NCI-H446 treated with DMSO at 0.1 percent for 48 hours (cell line): ENCODE measurements around the gene VPS72.
A peak's percentile ranks its signal among the peaks of the same experiment; 100 is the strongest.

Experiments used
- DNase-seq: peaks from one replicate; lab custom pipeline; 2025; lab: John Stamatoyannopoulos, UW

VPS72 gene

DNA sequence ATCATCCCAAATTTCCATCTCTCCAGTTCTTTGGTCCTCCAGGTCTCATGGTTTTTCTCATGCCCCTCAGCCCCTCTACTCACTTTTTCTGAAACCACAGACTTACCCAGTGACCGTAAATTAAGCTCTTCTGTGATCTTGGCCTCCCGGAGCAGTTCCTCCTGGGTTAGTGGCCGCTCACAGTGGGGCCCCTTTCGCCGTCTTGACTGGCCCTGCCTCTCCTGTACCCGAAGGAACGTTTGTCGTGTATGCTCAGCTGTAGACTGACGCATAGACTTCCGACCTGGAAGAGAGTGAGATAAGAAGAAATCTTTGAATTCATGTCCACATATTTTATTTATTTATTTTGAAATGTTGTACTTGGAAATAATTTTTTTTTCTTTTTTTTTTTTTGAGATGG, 5.8 kb downstream of the VPS72 start:
- no peak for DNase-seq

DNA sequence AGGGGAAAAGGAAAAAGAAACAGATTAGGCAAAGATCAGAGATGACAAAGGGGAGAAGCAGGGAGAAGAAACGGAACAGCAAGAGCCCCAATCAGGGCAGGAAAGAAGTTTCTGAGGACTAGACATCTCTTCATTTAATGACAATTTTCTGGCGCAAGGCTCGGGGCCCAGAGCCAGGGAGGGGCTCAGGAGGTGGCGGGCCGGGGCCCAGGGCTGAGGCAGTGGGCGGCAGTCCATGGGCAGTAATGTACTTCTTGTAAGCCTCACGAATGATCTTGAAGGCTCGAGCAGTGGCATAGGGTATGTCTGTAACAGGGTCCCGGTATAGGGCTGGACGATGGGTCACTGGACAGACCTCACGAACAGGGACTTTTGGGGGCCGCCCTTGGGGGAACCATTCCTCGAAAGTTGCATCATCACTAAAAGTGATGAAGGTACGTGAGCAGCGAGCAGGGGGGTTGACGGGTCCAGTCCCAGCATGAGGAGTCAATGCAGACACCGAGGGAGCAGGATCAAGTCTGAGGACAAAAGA, 13.4 kb downstream of the VPS72 start:
- DNase-seq = no peak

DNA sequence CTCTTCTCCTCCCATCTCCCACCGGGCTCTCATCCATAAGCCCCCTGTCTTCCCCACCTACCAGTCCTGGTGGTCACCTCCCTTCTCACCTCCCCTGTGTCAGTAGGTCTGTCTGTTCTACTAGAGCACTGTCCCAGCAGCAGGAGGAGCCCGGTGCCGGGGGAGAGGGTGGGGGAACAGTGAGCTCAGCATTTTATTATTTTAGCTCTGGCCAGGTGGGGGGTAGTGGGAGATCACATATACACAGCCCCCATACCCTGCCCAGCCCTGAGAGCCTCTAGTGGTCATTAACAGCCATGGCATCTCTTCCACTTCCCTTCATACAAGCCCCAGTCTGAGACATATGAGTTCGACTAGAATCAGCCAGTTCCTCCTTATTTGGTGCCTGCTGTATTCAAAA, 14.1 kb downstream of the VPS72 start, which contains the start of gene TMOD4:
Gene TMOD4 (minus strand): TSS at position 119 of the 400 bp plus-strand sequence. CDS start 1,106 bp downstream, outside the sequence.
- no peak for DNase-seq

DNA sequence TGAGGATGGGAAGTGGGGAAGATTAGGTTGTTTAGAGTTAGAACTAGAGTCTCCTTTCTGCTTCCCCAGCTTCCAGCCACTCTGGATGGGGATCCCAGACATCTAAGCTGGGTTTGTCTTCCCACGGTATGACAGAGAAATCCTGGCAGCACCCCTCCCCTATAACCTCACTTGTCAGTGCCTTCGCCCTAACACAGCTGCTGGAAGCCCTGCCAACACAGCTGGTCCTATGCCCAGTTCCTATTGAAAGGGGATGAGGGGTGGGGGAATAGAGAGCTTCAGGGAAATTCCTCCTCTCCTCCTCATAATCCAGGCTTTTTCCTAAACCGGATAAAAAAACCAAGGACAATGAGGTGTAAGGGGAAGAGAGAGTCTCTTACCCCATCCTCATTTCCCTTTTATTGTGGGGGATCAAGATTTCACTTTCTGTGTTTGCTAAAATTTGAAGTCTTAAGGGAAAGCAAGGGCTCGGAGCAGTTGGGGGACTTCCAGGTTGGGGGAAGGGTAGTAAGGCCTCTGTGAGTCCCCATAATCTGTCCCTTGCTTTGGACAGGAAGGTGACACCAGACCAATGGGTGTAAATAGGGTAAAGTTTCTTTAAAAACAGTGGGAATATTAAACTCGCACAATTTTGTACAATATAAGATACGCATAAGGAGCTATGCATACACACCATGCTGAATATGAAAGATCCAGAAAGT, 14.8 kb downstream of the VPS72 start:
- DNase-seq = no peak

DNA sequence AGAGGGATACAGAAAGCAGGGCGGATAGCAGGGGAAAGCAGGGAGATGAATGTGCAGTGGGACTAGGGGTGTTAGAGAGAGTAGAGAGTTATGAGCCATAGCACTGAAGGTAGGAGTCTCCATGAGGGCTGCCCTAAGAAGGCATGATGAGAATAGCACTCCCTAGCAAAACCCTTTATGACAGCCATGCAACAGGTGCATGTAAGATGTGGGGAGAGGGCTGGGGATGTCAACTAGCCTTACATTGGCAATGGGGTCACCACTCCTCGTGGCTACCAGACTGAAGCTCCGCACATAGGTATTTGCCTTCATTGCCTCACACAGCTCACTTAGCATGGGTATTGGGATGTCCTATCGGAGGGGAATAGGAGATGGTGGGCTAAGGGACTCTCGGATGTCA, 18.8 kb downstream of the VPS72 start:
- no peak for DNase-seq

DNA sequence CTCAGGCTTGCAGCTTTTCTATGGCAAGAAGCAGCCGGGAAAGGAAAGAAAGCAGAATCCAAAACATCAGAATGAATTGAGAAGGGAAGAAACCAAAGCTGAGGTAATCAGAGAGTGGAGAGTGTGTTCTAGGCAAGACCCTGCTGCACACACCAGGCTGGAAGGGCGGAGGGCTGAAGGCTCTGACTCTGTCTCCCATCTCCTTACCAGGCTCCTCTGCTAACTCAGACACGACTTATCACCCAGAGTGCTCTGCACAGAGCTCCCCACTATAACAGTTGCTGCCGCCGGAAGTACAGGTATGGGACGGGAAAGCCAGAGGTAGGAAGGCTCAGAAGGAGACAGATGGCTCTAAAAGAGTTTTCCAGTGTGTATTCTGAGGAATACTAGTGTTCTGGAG, 22.9 kb downstream of the VPS72 start:
- DNase-seq = no peak

DNA sequence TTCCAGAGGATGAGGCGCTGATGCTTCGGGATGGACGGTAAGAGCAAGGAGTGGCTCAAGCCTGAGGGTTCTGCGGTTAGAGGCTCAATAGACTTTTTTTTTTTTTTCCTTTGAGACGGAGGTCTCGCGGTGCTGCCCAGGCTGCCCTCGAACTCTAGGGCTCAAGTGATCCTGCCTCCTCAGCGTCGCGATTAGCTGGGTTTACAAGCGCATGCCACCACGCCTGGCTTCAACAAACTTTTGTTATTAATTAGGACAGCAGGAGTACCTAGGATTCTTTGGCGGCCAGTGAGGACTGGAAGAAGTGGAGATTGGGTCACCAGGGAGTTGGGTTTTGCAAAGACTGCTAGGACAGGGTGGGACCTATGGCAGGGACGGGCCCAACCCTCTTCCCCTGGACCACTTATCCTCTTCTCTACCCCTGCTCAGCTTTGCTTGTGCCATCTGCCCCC, 23.5 kb downstream of the VPS72 start:
- DNase-seq = no peak

DNA sequence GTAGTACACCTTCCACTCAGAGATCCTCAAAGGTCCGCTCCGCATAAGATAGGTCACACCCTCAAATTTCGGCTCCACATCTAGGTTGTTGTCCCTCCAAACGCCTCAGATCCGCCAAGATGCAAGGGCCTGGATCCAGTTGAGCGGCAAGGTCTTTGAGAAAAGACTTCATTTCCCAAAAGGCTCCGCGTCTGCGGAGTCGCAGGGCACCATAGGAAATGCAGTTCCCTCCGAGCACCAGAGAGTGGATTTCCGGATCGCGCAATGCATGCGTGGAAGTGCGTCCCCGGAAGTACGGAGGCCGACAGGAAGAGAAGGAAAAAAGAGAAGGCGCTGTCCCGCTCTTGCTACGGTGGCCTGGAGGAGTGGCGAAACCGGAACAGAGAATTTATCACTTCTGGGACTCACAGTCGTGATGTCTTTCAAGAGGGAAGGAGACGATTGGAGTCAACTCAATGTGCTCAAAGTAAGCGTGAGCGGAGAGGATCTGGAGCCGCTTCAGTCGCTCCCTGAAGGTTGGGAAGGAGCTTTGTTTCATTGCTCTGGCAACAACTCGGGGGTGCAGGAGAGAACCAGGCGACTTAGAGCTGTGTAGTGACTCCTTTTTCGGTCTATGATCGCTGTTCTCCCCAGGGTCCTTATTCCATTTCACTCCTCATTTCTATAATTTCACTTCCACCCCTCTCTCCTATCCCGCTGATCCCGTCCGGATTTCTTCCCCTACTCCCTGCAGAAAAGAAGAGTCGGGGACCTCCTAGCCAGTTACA, 24.1 kb downstream of the VPS72 start, which contains the start of the genes LYSMD1 and SCNM1:
Gene LYSMD1 (minus strand): TSS at position 165 of the 767 bp plus-strand sequence. CDS start 644 bp downstream, outside the sequence.
Gene SCNM1 (plus strand): TSS at position 407 of the 767 bp plus-strand sequence. CDS start 9 bp downstream, at position 416.
- DNase-seq = peak; percentile 96

DNA sequence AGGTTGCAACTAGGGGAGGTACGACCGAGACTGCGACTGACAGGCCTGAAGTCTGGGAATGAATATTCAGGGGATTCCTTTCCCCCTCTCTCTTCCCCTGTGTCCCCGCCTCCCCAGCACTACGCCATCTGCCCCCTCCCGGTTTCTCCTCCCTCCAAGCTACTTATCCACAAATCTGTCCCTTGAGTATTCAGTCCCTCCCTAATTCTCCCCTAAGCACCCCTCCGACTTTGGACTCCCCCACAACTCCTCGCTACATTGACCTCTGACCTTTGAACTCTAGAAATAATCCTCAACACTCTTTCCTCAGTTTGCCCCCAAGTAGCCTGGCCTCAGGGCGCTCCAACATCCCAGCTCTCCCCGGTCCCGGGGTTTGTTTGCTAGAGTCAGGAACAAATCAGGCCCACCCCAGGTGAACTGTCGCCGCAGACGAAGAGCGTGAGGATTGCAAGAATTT, 24.7 kb downstream of the VPS72 start:
- DNase-seq = peak; percentile 16

DNA sequence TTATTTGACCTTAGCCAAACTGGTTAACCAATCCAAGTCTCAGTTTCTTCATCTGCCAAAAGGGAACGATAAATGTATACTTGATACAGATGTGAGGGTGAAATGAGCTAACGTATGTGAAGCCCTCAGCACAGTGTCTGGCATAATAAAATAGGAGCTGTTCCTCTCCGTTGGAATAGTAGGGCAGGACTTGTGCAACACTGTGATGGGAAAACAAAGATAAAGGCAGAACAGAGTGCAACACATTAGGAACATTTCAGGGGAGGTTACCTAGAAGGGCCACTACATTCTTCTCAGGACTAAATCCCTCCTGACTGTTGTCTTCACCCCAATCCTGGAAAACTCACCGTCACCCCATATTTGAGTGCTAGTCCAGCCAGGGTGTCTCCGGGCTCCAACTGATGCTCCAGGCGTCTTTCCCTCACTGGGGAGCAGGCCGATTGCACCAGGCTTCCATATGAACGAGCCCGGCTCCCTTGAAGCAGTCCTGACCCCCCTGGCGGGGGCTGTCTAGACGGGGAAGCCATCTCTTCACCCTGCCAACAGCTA, 25.2 kb downstream of the VPS72 start:
- no peak for DNase-seq

DNA sequence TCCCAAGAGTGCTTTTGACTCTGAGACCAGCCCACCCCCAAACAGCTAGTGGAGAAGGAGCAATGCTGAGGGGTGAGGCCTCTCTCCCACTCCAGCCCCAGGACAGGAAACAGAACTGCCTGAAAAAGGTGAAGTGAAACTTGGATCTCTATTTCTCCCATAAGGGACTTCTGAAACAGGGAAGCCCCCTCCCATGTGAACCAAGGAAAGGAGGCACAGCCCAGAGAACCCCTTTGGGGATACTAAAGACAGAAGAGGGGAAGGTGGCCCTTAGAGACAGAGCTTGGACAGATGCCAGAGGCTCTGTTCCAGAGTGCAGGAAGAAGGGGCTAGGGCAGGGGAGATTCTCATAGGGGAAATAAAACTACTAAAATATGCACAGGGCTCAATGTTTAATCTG, 30.6 kb downstream of the VPS72 start:
- no peak for DNase-seq

DNA sequence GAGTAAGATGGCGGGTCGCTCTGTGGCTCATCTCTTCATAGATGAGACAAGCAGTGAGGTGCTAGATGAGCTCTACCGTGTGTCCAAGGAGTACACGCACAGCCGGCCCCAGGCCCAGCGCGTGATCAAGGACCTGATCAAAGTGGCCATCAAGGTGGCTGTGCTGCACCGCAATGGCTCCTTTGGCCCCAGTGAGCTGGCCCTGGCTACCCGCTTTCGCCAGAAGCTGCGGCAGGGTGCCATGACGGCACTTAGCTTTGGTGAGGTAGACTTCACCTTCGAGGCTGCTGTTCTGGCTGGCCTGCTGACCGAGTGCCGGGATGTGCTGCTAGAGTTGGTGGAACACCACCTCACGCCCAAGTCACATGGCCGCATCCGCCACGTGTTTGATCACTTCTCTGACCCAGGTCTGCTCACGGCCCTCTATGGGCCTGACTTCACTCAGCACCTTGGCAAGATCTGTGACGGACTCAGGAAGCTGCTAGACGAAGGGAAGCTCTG, 31.2 kb downstream of the VPS72 start:
- no peak for DNase-seq

DNA sequence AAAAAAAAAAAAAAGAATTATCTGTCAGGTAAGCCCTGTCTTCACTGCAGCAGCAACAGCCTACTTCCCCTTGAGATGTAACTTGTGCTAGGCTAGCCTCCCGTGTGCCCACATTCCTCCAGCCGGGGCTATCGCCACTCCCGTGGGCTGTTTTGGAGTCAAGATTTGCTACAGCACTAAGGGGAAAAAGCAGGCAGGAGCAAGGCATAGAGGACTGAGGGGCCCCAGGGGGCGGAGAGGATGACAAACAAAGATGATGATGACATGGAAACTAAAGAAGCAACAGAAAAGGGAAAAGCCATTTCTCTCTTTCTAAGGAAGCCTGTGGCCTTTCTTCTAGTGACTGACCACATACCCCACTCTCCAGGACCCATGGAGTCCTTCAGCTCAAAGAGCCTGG, 31.7 kb downstream of the VPS72 start:
- no peak for DNase-seq

DNA sequence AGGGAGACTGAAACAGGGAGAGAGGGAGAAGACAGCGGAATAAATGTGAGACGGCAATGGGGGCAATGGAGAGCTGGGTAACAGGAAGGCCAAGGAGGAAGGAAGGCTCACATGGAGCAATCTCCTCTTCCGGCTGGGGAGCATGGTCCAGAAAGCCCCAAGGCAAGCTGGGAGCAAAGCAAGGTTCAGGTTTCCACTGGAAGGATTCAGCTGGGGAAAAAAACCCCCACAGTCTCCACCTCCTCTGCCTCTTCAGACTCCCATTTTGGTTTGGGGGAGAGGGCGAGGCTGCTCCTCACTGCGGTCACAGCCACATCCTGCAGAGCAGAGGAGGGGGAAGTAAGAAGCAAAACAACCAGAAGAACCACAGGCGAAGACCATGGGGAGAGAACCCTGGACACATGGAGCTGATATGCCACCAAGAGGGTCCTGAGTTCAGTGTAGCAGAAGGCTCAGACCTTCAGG, 32.9 kb downstream of the VPS72 start:
- no peak for DNase-seq

DNA sequence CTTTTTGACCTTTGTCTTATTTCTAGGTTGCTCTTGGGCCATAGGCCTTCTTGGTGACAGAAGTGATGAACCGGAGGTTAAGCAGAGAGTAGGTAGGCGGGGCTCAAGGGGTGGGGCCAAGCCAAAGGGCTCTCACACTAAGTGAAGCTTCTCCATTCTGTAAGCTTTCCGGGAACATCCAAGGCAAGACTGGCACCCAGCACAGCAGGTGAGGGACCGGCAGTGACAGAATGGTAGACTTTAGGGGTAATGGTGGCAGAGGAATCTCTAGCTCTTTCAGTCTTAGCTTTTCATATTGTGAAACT, 33.5 kb downstream of the VPS72 start, which contains the start of gene TNFAIP8L2:
Gene TNFAIP8L2 (plus strand): TSS at position 135 of the 305 bp plus-strand sequence. CDS start 2,049 bp downstream, outside the sequence.
- DNase-seq = no peak

DNA sequence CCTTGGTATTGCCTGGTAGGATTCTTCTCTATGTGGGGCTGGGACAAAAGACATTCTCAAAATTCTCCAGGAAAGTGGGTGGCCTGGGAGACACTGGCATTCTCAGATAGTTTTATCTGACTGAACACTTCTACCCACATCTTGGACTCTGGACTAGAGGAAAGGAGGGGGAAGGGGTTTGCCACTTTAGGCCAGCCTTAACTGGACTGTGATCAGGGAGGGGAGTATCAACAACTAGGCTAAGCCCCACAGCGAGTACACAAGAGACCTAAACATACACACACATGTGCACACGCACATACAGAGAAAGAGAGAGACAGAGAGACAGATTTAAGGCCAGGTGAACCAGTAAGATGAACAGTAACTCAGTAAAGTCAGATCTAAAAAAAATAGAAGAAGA, 42.3 kb downstream of the VPS72 start:
- no peak for DNase-seq

DNA sequence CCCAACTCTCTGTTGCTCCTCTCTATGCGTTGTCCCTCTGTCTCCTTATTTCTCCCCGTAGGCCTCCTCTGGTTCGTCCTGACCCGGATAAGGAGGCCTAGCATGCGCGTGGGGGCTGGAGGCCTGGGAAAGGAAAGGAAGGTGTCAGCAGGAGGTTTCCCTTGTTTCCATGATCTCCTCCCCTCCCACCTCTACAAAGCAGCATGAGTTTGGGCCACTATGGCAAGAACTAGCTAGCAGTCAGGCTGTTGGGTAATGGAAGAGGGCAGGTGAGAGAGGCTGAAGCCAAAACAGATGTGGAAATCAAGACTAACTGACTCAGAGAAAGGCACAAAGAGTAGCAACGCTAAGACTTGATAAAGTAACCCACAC, 42.9 kb downstream of the VPS72 start:
- DNase-seq = no peak

DNA sequence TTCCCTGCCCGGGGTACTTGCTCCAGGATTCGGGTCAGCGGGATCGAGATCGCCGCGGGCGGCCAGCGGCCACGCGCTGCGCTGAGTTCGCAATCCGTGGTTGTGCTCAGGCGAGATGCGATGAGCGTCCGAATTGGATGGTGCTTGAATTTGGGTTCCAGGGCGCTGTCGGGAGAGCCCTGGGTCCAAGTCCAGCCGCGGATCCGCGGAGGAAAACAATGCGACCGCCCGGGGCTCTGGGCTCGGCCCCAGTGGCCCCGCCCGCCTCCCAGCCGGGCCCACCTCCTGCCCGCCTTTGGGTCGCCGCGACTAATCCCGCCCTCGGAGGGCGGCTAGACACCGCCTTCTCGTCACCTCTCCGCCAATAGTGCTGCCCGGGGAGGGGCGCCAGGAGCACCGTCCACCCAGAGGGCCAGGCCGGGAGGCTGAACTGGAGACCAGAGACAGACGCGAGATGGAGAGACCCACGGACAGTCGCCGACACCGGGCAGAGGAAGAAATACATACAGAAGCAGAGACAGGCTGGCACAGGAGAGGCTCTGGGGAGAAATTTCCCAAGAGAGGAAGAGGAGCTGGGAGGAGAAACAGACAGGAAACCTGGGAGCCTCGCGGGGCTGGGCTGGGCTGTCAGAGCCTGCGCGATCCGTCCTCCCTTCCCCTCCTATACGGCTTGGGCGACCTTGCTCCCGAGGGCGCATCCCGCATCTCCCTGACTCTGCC, 43.4 kb downstream of the VPS72 start, which contains the start of gene SEMA6C:
Gene SEMA6C (minus strand): TSS at position 220 of the 720 bp plus-strand sequence. CDS start 4,010 bp downstream, outside the sequence.
- peak; percentile 43 for DNase-seq

DNA sequence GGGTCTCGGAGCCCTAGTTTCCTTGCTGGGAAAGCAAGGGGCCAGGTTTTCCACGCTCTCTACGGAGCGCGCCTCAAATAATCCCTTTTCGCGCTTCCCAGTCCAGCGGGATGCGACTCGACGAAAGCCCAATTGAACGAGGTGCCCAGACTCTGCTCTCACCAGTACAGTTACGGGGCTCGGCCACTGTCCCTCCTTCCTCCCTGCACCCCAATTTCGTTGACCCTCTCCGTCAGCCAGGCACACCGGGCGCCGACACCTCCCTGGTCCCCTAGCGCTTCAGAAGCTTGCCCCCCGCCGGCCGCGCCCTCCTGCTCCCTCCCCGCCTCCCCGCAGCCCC, 44.0 kb downstream of the VPS72 start:
- no peak for DNase-seq

DNA sequence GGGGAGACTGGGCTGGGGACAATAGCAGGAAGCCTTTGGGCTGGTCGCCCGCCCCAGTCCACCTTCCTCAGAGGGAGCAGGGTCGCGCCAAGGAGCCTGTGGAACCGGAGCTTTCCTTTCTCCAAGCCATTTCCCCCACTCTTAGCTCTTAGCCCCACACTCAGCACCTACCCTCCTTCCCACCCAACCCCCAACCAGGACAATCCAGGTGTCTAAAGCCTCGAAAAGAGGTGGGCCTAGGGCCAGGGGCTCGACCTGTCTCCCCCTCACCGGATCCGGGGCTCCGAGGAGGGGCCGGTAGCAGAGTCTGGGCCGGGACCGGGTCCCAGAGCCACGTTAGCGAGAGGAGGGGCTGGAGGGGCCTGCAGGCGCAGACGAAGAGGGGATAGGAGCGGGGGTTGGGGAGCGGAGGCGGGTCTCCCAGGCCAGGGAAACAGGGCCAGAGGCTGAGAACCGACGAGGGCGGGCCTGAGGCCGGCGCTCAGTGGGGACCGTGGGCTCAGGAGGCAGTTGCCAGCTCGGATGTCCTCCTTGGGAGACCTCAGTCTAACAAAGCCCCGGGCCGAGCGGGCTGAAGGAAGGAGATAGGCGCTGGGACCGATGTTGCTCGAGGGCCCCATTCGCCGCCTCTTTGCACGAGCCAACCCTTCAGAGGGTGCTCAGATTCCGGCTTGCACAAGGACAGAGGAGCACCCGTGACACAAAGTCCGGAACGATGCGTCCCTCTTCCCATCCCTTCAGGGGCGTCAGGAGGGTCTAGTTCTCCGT, 44.5 kb downstream of the VPS72 start:
- DNase-seq = no peak
